GM21423 (cell line): ENCODE measurements around the gene MACROD2.
"Not testable (repeated sequence)": the region's sequence is repeated elsewhere in the genome, so short reads cannot be mapped to it uniquely, and the experiment has no call there.

ENCODE experiments used
- ATAC-seq: cut with Tn5 transposase; IDR thresholded peaks from one replicate; pipeline ENCODE4 v1.9.1; 2021; ENCODE audit warnings: mild to moderate bottlenecking, moderate library complexity; ENCODE audit not compliant: unreplicated experiment

MACROD2 gene

GRCh38 chr20:14963262-14963663 is 967.9 kb downstream of the MACROD2 start:
- ATAC-seq: no peak

DNA sequence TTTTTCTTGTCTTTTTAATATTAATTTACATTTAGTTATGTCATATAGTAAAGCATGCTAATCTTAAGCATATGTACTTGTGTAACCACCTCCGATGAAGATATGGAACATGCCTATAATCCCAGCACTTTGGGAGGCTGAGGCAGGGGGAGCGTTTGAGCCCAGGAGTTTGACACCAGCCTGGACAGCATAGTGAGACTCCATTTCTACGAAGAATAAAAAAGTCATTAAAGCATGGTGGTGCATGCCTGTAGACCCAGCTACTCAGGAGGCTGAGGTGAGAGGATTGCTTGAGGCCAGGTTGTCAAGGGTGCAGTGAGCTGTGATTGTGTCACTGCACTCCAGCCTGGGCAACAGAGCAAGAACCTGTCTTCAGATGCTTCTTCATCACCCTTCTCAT is 970.9 kb downstream of the MACROD2 start:
- ATAC-seq: no peak

DNA sequence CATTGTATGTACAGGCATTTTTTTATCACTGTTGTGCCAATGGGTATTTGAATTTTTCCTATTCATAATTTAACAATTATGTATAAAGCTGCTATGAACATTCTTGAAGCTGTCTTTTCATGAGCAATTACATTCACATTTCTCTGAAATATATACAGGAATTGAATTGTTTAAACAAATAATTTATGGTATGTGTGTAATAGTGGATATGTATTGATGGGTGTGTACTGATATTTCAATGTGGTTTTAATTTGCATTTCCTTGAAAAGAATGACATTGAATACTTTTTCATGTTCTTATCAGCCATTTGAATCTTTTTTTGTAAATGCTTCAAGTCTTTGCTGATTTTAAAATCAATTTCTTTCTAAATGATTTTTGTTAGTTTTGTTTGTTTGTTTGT is 971.5 kb downstream of the MACROD2 start:
- ATAC-seq: no peak

- ATAC-seq: no peak
Measured at GRCh38 chr20:14972256-14972655, 976.9 kb downstream of the MACROD2 start.

DNA sequence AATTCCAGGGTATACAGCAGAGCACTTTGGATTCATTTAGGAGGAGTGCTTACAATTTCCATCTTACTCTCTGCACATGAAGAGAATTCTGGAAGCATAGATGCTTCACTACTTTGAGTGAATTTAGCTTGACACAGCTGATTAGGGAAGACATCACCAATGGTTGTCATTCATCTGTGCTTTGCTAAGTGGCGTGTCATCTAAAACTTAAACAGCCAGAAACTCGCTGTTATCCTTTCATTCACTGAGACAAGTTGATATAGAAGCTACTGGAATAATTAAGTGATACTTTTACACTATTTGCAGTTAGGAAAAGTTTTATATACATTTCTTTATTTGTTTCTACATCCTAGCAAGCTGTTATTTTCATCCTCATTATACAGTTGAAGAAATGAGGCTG is 977.4 kb downstream of the MACROD2 start:
- no peak for ATAC-seq

GRCh38 chr20:14979453-14979986 is 984.2 kb downstream of the MACROD2 start:
- ATAC-seq: no peak

- not testable (repeated sequence) for ATAC-seq
Measured at GRCh38 chr20:14981486-14981885, 986.2 kb downstream of the MACROD2 start.

GRCh38 chr20:14982324-14982723 is 987.0 kb downstream of the MACROD2 start:
- ATAC-seq: not testable (repeated sequence)

DNA sequence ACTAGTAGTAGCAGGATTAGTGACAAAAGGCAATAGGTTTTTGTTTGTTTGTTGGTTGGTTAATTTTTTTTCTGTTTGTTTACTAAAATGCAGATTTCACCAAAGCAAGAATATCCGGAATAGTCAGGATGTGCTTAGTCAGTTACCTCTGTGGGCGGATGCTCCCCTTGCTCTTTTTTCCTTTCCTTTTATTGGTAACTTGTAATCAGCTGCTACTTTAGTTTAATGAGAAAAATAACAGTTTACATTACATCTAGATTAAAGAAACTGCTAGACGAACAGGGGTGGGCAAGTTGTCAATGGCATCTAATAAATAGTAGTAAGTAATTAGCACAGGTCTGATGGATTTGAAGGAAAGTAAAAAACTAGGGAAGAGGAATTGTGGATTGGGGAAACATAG is 989.0 kb downstream of the MACROD2 start:
- ATAC-seq: no peak

- no peak for ATAC-seq
Measured at GRCh38 chr20:14984768-14985622, 989.7 kb downstream of the MACROD2 start.

DNA sequence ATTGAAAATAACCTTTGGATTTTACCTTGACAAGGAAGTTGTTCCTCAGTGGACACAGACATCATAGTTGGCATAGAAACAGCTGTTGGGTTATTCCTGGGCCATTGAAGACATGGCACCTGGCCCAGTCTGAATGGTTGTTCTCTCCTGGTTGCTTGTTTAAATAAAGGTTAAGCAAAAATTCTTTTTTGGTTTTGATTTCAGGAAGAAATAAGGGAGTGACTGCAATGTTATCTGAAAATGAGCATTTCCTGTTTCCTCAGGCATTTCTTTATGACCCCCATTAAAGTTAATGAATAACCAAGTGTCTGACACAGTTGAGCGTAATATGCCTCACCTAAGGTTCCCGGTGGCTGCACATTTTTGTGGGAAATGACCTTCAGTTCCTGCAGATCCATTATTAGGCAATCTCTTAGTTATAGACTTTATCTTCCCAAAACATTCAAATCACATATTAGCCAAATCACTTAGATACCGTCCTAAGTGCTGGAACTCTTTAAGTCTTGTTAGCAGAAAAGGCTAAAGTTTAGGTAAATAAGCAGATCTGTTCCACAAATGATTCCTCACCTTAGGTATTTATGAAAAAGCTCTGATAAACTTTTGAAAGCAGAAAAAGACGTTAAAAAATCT is 990.8 kb downstream of the MACROD2 start:
- no peak for ATAC-seq

GRCh38 chr20:14986656-14987055 is 991.3 kb downstream of the MACROD2 start:
- ATAC-seq: no peak

DNA sequence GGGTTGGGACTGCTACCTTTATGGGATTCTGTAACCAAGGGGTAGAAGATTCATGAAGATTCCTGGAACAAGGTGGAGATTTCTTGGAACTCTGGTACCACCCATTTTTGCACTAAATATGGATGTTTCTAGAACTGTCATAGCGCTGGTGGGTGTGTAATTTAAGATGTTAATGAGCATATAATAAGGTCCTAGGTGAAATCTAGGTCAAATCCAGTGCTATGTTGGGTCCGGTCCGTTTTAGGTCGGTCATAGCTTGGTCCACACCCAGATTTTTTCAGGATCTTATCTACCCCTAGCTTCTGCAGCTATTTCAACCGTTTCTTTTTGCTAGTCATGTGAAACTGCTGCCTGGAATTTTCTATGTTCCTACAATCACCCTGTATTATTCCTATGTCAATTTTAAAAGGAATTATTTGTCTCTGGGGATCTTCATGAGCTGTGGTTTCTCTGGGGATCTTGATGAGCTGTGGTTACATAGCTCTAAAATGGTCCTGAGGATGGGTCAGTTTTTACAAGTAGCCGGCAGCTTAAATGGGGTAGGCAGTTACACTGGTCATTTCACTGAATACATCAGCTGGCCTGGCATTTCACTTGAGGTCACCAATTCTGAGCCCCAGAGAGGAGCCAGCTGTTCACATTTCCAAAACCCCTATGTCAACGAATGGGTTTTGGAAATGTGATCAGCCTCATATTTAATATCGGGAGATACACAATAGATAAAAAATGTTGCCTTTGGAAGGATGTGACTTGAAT is 994.4 kb downstream of the MACROD2 start:
- ATAC-seq: no peak

GRCh38 chr20:14991023-14991422 is 995.7 kb downstream of the MACROD2 start:
- ATAC-seq: no peak

DNA sequence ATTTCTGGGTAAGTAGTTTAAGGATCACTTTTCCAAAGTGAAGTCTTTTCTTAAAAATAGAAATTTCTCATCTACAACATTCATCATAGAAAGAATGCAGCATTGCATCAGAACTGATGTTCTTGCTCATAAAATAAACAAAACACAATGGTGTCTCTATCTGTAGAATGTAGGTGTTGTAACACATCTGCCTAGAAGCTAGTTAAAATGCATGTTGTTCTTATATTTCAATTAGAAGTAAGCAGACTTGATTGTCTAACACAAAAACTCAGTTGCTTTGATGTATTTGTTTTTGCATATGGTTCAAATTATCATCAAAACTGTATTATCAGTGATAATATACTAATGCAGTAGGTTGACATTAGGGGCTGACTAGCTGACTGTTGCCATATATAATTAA is 996.8 kb downstream of the MACROD2 start:
- ATAC-seq: no peak

DNA sequence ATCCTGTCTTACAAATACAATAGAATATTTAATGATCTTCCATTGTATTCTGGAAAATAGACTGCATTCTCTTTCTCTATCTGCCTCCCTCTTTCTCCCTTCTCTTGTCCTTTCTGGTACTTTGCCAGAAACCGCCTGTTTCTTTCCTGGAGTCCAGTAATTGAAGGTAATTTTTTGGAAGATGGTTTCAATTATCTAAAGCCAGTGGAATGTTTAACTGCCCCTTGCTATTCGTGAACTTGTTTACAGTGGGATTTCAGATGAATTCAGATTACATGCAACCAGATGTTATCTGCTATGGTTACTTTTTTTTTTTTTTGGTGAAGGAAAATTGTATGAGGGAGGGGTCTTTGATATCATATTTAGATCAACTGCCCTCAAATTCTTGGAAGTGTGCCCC is 997.6 kb downstream of the MACROD2 start:
- ATAC-seq: no peak

GRCh38 chr20:14996883-14997672 is 1001.8 kb downstream of the MACROD2 start:
- no peak for ATAC-seq

GRCh38 chr20:14997791-14998190 is 1002.5 kb downstream of the MACROD2 start:
- no peak for ATAC-seq

DNA sequence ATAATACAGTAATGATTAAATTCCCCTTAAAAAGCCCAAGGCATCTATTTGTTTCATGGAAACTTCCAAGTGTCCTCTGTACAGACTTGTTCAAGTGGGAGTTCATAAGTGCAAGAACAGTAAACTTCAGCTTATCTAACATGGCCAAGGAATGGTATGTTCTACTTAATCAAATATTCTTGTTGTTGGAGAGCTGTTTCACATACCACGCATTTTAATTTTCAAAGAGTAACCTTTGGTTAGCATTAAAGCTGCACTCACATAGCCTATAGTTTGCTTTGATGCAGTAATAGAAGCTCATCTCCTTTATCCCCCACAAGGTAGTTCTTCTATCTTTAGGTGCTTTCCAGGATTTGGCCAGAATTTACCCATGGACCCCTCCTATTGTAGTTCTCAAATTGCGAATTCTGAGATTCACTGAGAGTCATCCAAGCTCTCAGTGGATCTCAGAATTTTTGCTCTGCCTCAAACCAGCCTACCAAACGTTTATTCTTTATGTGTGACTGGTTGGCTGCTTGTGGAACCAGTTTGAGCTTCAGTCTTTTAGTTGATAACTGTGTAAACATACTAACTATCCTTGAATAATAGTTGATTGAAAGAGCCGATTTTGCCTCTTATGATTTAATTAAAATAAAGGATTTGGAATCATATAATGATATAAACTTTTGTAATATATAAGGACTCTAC is 1010.1 kb downstream of the MACROD2 start:
- no peak for ATAC-seq

DNA sequence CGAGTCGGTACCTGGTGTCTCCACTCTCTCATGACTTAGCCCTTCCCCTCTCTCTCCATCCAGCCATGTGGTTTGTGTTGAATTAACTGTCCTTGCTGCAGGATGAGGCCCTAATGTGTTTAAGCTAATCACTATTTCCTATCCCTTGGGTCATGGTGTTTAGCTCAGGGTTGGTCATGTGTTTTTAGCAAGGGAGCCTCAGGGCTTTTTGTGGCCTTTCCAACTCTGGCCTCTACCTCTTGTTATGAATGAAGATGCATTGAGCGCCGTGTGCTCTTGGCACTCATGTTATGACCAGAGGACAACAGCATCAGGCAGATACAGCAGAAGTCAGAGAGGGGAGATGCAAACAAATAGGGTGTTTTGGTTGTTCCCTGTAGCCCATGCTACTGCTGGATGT is 1016.3 kb downstream of the MACROD2 start:
- no peak for ATAC-seq
